ENCODE results near the gene URI1.

DNA sequence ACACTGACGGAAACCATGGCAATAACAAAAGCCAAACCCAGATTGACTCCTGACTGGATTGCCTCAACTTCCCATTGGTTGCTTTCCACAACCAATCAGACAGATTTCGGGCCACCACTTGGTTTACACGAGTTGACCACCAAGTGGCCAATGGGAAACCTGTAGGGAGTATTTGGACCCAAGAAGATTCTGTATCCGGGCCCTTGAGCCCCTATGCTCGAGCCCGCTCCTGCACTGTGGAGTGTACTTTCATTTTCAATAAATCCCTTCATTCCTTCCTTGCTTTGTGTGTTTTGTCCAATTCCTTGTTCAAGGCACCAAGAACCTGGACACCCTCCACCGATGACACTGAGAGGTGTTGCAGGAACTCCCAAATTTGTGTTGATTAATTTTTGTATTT, 24.1 kb upstream of the URI1 start:
- TF ChIP-seq, protein P1, sequence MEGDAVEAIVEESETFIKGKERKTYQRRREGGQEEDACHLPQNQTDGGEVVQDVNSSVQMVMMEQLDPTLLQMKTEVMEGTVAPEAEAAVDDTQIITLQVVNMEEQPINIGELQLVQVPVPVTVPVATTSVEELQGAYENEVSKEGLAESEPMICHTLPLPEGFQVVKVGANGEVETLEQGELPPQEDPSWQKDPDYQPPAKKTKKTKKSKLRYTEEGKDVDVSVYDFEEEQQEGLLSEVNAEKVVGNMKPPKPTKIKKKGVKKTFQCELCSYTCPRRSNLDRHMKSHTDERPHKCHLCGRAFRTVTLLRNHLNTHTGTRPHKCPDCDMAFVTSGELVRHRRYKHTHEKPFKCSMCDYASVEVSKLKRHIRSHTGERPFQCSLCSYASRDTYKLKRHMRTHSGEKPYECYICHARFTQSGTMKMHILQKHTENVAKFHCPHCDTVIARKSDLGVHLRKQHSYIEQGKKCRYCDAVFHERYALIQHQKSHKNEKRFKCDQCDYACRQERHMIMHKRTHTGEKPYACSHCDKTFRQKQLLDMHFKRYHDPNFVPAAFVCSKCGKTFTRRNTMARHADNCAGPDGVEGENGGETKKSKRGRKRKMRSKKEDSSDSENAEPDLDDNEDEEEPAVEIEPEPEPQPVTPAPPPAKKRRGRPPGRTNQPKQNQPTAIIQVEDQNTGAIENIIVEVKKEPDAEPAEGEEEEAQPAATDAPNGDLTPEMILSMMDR (IDR thresholded peaks at IDR 0.05; ENCODE audit: insufficient read depth, low read length): no peak
- TF ChIP-seq GABPA (IDR thresholded peaks at IDR 0.05; ENCODE audit: low read depth): no peak
- TF ChIP-seq POLR2AphosphoS5 (IDR thresholded peaks at IDR 0.05; ENCODE audit: low read depth): no peak
- TF ChIP-seq, protein P2, sequence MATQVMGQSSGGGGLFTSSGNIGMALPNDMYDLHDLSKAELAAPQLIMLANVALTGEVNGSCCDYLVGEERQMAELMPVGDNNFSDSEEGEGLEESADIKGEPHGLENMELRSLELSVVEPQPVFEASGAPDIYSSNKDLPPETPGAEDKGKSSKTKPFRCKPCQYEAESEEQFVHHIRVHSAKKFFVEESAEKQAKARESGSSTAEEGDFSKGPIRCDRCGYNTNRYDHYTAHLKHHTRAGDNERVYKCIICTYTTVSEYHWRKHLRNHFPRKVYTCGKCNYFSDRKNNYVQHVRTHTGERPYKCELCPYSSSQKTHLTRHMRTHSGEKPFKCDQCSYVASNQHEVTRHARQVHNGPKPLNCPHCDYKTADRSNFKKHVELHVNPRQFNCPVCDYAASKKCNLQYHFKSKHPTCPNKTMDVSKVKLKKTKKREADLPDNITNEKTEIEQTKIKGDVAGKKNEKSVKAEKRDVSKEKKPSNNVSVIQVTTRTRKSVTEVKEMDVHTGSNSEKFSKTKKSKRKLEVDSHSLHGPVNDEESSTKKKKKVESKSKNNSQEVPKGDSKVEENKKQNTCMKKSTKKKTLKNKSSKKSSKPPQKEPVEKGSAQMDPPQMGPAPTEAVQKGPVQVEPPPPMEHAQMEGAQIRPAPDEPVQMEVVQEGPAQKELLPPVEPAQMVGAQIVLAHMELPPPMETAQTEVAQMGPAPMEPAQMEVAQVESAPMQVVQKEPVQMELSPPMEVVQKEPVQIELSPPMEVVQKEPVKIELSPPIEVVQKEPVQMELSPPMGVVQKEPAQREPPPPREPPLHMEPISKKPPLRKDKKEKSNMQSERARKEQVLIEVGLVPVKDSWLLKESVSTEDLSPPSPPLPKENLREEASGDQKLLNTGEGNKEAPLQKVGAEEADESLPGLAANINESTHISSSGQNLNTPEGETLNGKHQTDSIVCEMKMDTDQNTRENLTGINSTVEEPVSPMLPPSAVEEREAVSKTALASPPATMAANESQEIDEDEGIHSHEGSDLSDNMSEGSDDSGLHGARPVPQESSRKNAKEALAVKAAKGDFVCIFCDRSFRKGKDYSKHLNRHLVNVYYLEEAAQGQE (IDR thresholded peaks at IDR 0.05; ENCODE audit: insufficient replicate concordance, low read depth): no peak
